K562 (cell line): Measurements from ENCODE around the gene HSPA1B. TPM values are rescaled to one million over a fixed set of nuclear protein-coding genes. Genes with fewer than 3 reads are reported as not detected.
A peak's percentile ranks its signal among the peaks of the same experiment; 100 is the strongest.

ENCODE experiments used
- ATAC-seq: fragments of 200-7000 bp; cut with Tn5 transposase; 3 replicates; pipeline ENCODE4 v1.9.1; 2020; ENCODE audit warnings: moderate library complexity
- BruUV-seq: library from RNA; stranded (reverse); fragments of 400-500 nt; replicated peaks from 2 replicates; lab custom pipeline; 2021; lab: Mats Ljungman, UMichigan
- CTCF ChIA-PET: fragments of 300-600 bp; formaldehyde crosslinking; extraction: SDS; loops from one replicate; lab custom pipeline; 2021; ENCODE audit warnings: low intra/inter-chr PET ratio; lab: Yijun Ruan, JAX
- POLR2A ChIA-PET: fragments of 300-600, 350-650 bp; sonication (Branson Sonifier 250); formaldehyde crosslinking; extraction: SDS; loops from one replicate; lab custom pipeline; 2021; ENCODE audit warnings: antibody characterized with exemption, inconsistent platforms; lab: Yijun Ruan, JAX
- DNase-seq, 4 experiments: peaks; one replicate each; pipeline versions ENCODE4 v3.0.0 to v3.0.0-alpha.2; 2011 to 2018; ENCODE audit warnings: low spot score in 3 of 4, mixed read lengths in 3 of 4; ENCODE audit errors: extremely low read depth in 1 of 4
- FAIRE-seq: peaks from 2 replicates; lab custom pipeline; 2011; peaks lifted over from hg19 to GRCh38; lab: Jason Lieb, UNC
- H2AFZ ChIP-seq: 2 replicates; pipeline ENCODE4 v1.6.0; 2011; ENCODE audit warnings: low read depth, low read length, control low read depth, inconsistent platforms
- H3K27ac ChIP-seq: fragments of 200-600 bp; 3 replicates; pipeline ENCODE4 v1.8.0; 2011; ENCODE audit warnings: low read depth, mild to moderate bottlenecking, control low read depth, inconsistent platforms, low read length, moderate library complexity, mixed read lengths; ENCODE audit errors: extremely low read depth
- H3K27me3 ChIP-seq, 2 experiments: fragments of 300-600 bp in 1 of 2; 2 replicates in 1 of 2; 3 replicates in 1 of 2; pipeline versions ENCODE4 v1.6.0 to v1.8.0; 2011; ENCODE audit warnings: inconsistent platforms in 2 of 2, low read length in 2 of 2, mild to moderate bottlenecking in 1 of 2, mixed read lengths in 1 of 2, moderate library complexity in 1 of 2; ENCODE audit not compliant: control insufficient read depth in 2 of 2, insufficient read depth in 2 of 2
- H3K36me3 ChIP-seq: fragments of 300-600 bp; 3 replicates; pipeline ENCODE4 v1.8.0; 2011; ENCODE audit warnings: mild to moderate bottlenecking, low read length, inconsistent platforms; ENCODE audit not compliant: control insufficient read depth, insufficient read depth
- H3K4me1 ChIP-seq, 2 experiments: fragments of 200-600 bp in 1 of 2; replicated peaks in 1 of 2; 2 replicates in 1 of 2; 3 replicates in 1 of 2; pipeline versions ENCODE4 v1.5.1 to v1.8.0; 2011; ENCODE audit warnings: inconsistent platforms in 2 of 2, low read length in 2 of 2, mild to moderate bottlenecking in 1 of 2, mixed read lengths in 1 of 2, moderate library complexity in 1 of 2; ENCODE audit not compliant: control insufficient read depth in 2 of 2, insufficient read depth in 2 of 2
- H3K4me2 ChIP-seq: 2 replicates; pipeline ENCODE4 v1.6.1; 2011; ENCODE audit warnings: low read length, control low read depth, inconsistent platforms, mixed read lengths; ENCODE audit not compliant: insufficient read depth
- H3K4me3 ChIP-seq: fragments of 200-600 bp; sonication (generic), shearing (Covaris generic); 2 replicates; pipeline ENCODE4 v1.5.1; 2016; ENCODE audit warnings: control low read depth, inconsistent platforms
- H3K79me2 ChIP-seq: fragments of 200-600 bp; 3 replicates; pipeline ENCODE4 v1.8.0; 2011; ENCODE audit warnings: low read length, inconsistent platforms; ENCODE audit not compliant: control insufficient read depth, insufficient read depth
- H3K9ac ChIP-seq, 2 experiments: 2 replicates each; pipeline versions ENCODE4 v1.6.0 to v1.6.1; 2011; ENCODE audit warnings: low read depth in 2 of 2, low read length in 2 of 2, control low read depth in 1 of 2, inconsistent platforms in 1 of 2, mild to moderate bottlenecking in 1 of 2, mixed read lengths in 1 of 2; ENCODE audit not compliant: insufficient read depth in 1 of 2
- H3K9me1 ChIP-seq: one replicate; pipeline ENCODE4 v1.6.0; 2011; ENCODE audit warnings: inconsistent platforms, mild to moderate bottlenecking, low read length, moderate library complexity; ENCODE audit not compliant: control insufficient read depth, insufficient read depth
- H3K9me3 ChIP-seq: replicated peaks from 2 replicates; pipeline ENCODE4 v1.5.1; 2011; ENCODE audit warnings: low read depth, low read length, inconsistent platforms; ENCODE audit not compliant: control insufficient read depth, insufficient read depth
- H4K20me1 ChIP-seq: replicated peaks from 2 replicates; pipeline ENCODE4 v1.6.1; 2011; ENCODE audit warnings: low read length, inconsistent platforms, mixed read lengths; ENCODE audit not compliant: control insufficient read depth, insufficient read depth
- ATF1 ChIP-seq, 2 experiments: fragments of 450-650 bp in 1 of 2; IDR thresholded peaks; 2 replicates each; pipeline ENCODE4 v1.6.1; 2016; ENCODE audit warnings: missing compliant biosample characterization in 1 of 2, missing genetic modification characterization in 1 of 2
- BCOR ChIP-seq: fragments of 450-650 bp; IDR thresholded peaks from 2 replicates; pipeline ENCODE4 v1.6.1; 2016
- BRD9 ChIP-seq: fragments of 450-650 bp; IDR thresholded peaks from 2 replicates; pipeline ENCODE4 v1.6.1; 2018; ENCODE audit warnings: low read depth; ENCODE audit not compliant: partially characterized antibody
- CUX1 ChIP-seq: fragments of 200-800 bp; sonication (Bioruptor generic); IDR thresholded peaks from 2 replicates; pipeline ENCODE4 v1.6.1; 2016; ENCODE audit warnings: missing genetic modification characterization, missing compliant biosample characterization
- GABPB2 ChIP-seq: fragments of 250-450 bp; sonication (Bioruptor Pico); conservative IDR thresholded peaks from 2 replicates; pipeline ENCODE4 v1.5.1; 2021; ENCODE audit warnings: mild to moderate bottlenecking
- HNRNPL ChIP-seq: fragments of 200-400 bp; formaldehyde crosslinking; IDR thresholded peaks from 2 replicates; pipeline ENCODE4 v1.6.1; 2017; ENCODE audit warnings: low read depth, mild to moderate bottlenecking, low read length
- ILF3 ChIP-seq: fragments of 450-650 bp; IDR thresholded peaks from 2 replicates; pipeline ENCODE4 v1.6.1; 2018; ENCODE audit warnings: antibody characterized with exemption, mild to moderate bottlenecking, moderate library complexity, borderline replicate concordance
- POLR2B ChIP-seq: fragments of 450-650 bp; IDR thresholded peaks from 2 replicates; pipeline ENCODE4 v1.6.1; 2018; ENCODE audit warnings: low read depth; ENCODE audit not compliant: partially characterized antibody
- RAD21 ChIP-seq, 2 experiments: fragments of 250-450 bp in 1 of 2; fragments of 450-650 bp in 1 of 2; sonication (Bioruptor Pico) in 1 of 2; formaldehyde crosslinking in 1 of 2; IDR thresholded peaks in 1 of 2; conservative IDR thresholded peaks in 1 of 2; 2 replicates each; pipeline versions ENCODE4 v1.4.0 to v1.8.0; 2020 to 2022; ENCODE audit warnings: mild to moderate bottlenecking in 2 of 2, moderate library complexity in 1 of 2
- SIX5 ChIP-seq, 2 experiments: IDR thresholded peaks; 2 replicates each; pipeline ENCODE4 v1.6.1; 2011; ENCODE audit warnings: low read length in 2 of 2, borderline replicate concordance in 1 of 2, low read depth in 1 of 2, mild to moderate bottlenecking in 1 of 2, moderate library complexity in 1 of 2; ENCODE audit not compliant: insufficient read depth in 1 of 2
- ZBTB1 ChIP-seq: sonication (generic); formaldehyde crosslinking; IDR thresholded peaks from 2 replicates; pipeline ENCODE4 v1.8.1; 2023; ENCODE audit warnings: missing genetic modification reagents, low read depth, mild to moderate bottlenecking, borderline replicate concordance
- ZKSCAN8 ChIP-seq: fragments of 200-800 bp; sonication (Bioruptor generic); IDR thresholded peaks from 2 replicates; pipeline ENCODE4 v1.6.1; 2016; ENCODE audit warnings: missing genetic modification characterization, missing compliant biosample characterization
- ZNF124 ChIP-seq: sonication (generic); formaldehyde crosslinking; IDR thresholded peaks from 2 replicates; pipeline ENCODE4 v1.8.1; 2022; ENCODE audit warnings: missing genetic modification reagents
- ZNF174 ChIP-seq: fragments of 250-450 bp; sonication (Bioruptor Pico); IDR thresholded peaks from 2 replicates; pipeline ENCODE4 v1.4.0; 2020; ENCODE audit warnings: mild to moderate bottlenecking
- ZNF589 ChIP-seq: fragments of 200-800 bp; sonication (Bioruptor generic); IDR thresholded peaks from 2 replicates; pipeline ENCODE4 v1.6.1; 2016; ENCODE audit warnings: low read depth, missing genetic modification characterization, missing compliant biosample characterization
- WGBS: fragments of 100-300 bp; shearing (Covaris generic); methylation state at CpG from one replicate; pipeline ENCODE4 v1.1.6; 2016; ENCODE audit warnings: low coverage, mixed read lengths; ENCODE audit not compliant: insufficient coverage; ENCODE audit errors: missing lambda C conversion rate; 5-methylcytosine and 5-hydroxymethylcytosine counted together
- in situ Hi-C: fragments of 300-500 bp; cut with MboI; formaldehyde crosslinking; loops from 4 replicates; pipeline ENCODE4 v1.15.0; 2018; ENCODE audit warnings: inconsistent platforms, mixed read lengths
- intact Hi-C: fragments of 100-400 bp; cut with micrococcal nuclease; formaldehyde crosslinking; loops from 2 replicates; pipeline ENCODE4 v1.14.2; 2022
- polyA plus RNA-seq, 8 experiments: library from polyadenylated mRNA; depleted of rRNA in 4 of 8; stranded (reverse) in 5 of 8; unstranded in 3 of 8; fragments of >200 nt; fragmentation: Nextera tagmentation in 2 of 8; fragmentation: Illumina TruSeq in 1 of 8; extraction: Ambion mirVana in 2 of 8; extraction: Trizol in 1 of 8; gene quantifications; 2 replicates each; pipeline versions ENCODE4 v1.2.1 to v1.2.3, GENCODE V29; 2011 to 2014; ENCODE audit warnings: inconsistent platforms in 1 of 8, missing spikeins in 1 of 8
- total RNA-seq, 7 experiments: library from RNA; depleted of rRNA in 6 of 7; stranded (reverse); fragments of >200 nt in 6 of 7; fragmentation: Illumina TruSeq in 2 of 7; extraction: Trizol in 2 of 7; gene quantifications; 2 replicates each; pipeline versions ENCODE4 v1.2.1 to v1.2.3, GENCODE V29; 2011 to 2021; ENCODE audit warnings: low replicate concordance in 1 of 7

The HSPA1B gene
- total and polyA plus RNA-seq, 9 of the 15 experiments (the other 6 are each of a cell fraction or from before 2014, with no cell fraction given), result 0.27 to 227 (median 51.2) TPM

DNA sequence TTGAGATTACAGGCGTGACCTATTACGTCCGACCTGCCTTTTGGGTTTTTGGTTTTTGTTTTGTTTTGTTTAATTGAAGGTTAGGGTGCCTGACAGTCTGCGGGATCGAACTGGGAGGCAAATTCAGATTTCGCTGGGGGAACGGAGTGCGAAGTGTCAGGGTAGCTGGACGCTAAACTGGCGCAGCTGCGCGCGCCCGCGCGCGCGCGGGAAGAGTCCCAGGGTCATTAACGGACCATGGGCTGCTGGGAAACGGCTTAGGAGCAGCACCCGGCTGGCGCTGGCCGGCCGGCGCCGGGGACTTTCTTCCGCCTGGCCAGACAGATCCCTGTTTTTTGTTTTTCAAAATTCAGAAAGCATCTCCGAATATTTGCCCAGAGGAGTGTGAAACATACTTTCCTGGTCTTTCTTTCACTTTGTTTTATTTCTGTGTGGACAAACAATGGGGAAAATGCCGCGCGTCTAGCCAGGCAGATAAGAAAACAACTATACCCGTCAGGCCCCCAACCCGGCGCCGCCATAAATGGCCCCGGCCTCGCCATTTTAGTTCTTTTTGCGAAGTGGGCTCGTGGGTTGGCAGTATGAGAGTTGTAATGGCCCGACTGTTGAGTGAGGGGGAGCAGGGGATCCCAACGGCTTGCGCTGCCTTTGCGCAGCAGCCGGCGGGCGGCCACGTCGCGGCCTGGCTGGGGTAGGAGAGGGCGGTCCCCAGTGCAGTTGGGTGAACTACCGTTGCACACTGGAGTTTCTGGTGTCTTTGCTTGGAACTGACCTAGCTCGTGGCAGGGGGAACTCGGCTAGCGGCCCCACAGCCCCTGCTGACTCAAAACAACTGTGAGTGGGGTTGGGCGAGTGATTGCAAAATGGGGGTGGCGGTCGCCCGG lies 7.1 kb downstream of the HSPA1B start:
- no peaks in the 10 kb centered on the region for H3K27me3 ChIP-seq
- in situ Hi-C loops (no loop called here), intact Hi-C loops (loop anchor here (1.0 kb wide), 4 partner anchors 29 to 182 kb away; partner anchors contain the start of gene BAG6)
- peaks cover 91% of the 10 kb centered on the region for H3K79me2 ChIP-seq
- peaks cover 33% of the 10 kb centered on the region for H4K20me1 ChIP-seq
- peak overlapping the region; percentile 88 for H2AFZ ChIP-seq
- peak overlapping the region; percentile 88 for H3K27ac ChIP-seq
- no peaks in the 10 kb centered on the region; the same call in 1 of the 2 replicates for H3K9me3 ChIP-seq
- H3K9me1 ChIP-seq, result no peaks in the 10 kb centered on the region
- H3K36me3 ChIP-seq, result peaks cover 65% of the 10 kb centered on the region
- ChIA-PET POLR2A (interaction anchor here (0.5 to 13.1 kb wide), 52 partner anchors 8 to 1137 kb away, joined by 3 to 229 read pairs (median 4); partner anchors contain the start of genes ABHD16A, APOM, ATF6B and BAG6), CTCF (interaction anchor here (0.7 to 1.0 kb wide), 2 partner anchors 54 to 70 kb away, joined by 3 to 4 read pairs; no protein-coding TSS in a partner anchor)
- H3K9ac ChIP-seq, result peak overlapping the region; percentile 98 to 100
- no TSS peak for BruUV-seq
- ATAC-seq (peak; percentile 79), DNase-seq (peak; percentile 88 to 99 (median 94)), FAIRE-seq (peak; percentile 82)
- 1% methylated on average over 59 of the region's 59 CpGs for WGBS
- H3K4me2 ChIP-seq, result peak overlapping the region; percentile 94
- peaks cover 41 to 55% of the 10 kb centered on the region in 2 experiments for H3K4me1 ChIP-seq
- H3K4me3 ChIP-seq, result peak overlapping the region; percentile 85
- peak; percentile 1 to 33; a peak in 2 of 4 replicates for TF ChIP-seq RAD21 (CRISPR knock-in tag; conservative IDR thresholded peaks at IDR 0.05 in 1 of 2, IDR thresholded peaks at IDR 0.05 in 1 of 2)
- peak; percentile 93 for TF ChIP-seq CUX1 (CRISPR knock-in tag)
- TF ChIP-seq ZBTB1, result peak; percentile 91
- TF ChIP-seq SIX5 (IDR thresholded peaks at IDR 0.05; ENCODE audit: borderline replicate concordance in 1 of 2, insufficient read depth in 1 of 2, low read depth in 1 of 2, low read length in 2 of 2), result 0 out of 4 replicates have a peak, but pooled peaks of 1 of the 2 experiments have one; percentile 20
- TF ChIP-seq ZNF174, result peak; percentile 85; the same call in 1 of the 2 replicates
- peak; percentile 97 for TF ChIP-seq BRD9
- TF ChIP-seq HNRNPL, result peak; percentile 82; the same call in 1 of the 2 replicates
- no peak for TF ChIP-seq ILF3
- no peak; the same call in 1 of the 2 replicates for TF ChIP-seq ATF1 (CRISPR knock-in tag; IDR thresholded peaks at IDR 0.05)
- peak; percentile 81 for TF ChIP-seq ATF1 (tag; IDR thresholded peaks at IDR 0.05)
- TF ChIP-seq ZNF589 (CRISPR knock-in tag), result peak; percentile 99
- TF ChIP-seq BCOR, result peak; percentile 95
- no peak for TF ChIP-seq ZNF124 (CRISPR knock-in tag)
- peak; percentile 99 for TF ChIP-seq POLR2B
- peak; percentile 86 for TF ChIP-seq GABPB2 (CRISPR knock-in tag)
- TF ChIP-seq ZKSCAN8 (CRISPR knock-in tag), result no peak
